ENCODE measurements around the gene USP33.
"Not testable (repeated sequence)": the region's sequence is repeated elsewhere in the genome, so short reads cannot be mapped to it uniquely, and the experiment has no call there.

USP33 gene

DNA sequence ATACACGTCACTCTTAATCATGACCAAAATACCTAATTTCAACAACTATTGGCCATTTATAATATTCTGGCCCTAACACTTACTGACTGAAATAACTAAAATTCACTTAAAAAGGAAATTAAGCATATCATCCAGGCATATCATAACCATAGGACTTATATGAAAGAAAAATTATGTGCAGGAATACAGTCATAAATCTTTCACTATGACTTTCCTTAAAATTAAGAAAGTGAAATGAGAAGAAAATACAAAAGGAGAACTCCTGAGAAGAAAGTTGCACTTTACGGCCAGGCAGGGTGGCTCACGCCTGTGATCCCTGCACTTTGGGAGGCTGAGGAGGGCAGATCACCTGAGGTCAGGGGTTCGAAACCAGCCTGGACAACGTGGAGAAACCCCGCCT, 86.6 kb downstream of the USP33 start:
- in situ Hi-C loops (cut with MboI; ENCODE audit: low sequenced_read_pairs) = no loop called here

DNA sequence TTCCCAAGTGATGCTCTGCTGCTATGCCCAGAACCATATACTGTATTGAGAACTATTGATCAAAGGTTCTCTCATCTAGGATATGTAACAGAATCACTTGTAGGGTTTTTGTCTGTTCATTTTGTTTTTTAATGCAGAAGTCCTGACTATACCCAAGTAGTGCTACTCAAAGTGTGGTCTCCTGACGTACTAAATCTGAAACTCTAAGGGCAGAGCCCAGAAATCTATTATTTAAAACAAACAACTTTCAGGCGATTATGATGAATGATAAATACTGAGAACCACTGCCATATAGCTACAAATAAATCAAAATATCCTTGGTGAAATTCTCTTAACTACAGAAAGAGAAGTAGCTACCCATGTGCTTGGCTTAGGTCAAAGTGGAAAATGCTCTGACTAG, 87.3 kb downstream of the USP33 start:
- in situ Hi-C loops (cut with MboI; ENCODE audit: low sequenced_read_pairs) = no loop called here

DNA sequence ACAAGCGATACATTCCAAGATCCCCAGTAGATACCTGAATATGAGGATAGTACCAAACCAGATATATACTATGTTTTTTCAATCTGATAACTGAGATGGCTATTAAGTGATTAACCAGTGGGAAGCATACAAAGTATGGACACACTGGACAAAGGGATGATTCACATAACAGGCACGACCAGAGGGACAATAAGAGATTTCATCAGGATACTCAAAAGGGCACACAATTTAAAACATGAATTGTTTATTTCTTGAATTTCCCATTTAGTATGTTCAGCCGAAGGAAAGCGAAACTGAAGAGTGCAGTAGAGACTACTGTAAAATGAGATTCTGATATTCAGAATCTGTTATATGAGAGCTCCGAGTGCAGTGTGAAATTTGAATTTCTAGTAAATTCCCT, 87.8 kb downstream of the USP33 start:
- in situ Hi-C loops (cut with MboI; ENCODE audit: low sequenced_read_pairs) = no loop called here

DNA sequence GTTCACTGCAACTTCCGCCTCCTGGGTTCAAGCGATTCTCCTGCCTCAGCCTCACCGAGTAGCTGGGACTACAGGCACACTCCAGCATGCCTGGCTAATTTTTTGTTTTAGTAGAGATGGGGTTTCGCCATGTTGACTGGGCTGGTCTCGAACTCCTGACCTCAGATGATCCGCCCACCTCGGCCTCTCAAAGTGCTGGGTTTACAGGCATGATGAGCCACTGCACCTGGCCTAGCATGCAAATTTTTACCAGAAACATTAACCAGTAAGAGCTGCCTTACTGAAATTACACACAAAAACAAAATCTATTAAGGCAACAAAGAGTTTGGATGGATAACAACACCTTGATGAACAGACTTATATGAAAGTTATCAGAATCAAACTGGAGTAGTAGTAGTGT, 89.3 kb downstream of the USP33 start:
- in situ Hi-C loops (cut with MboI; ENCODE audit: low sequenced_read_pairs) = no loop called here

DNA sequence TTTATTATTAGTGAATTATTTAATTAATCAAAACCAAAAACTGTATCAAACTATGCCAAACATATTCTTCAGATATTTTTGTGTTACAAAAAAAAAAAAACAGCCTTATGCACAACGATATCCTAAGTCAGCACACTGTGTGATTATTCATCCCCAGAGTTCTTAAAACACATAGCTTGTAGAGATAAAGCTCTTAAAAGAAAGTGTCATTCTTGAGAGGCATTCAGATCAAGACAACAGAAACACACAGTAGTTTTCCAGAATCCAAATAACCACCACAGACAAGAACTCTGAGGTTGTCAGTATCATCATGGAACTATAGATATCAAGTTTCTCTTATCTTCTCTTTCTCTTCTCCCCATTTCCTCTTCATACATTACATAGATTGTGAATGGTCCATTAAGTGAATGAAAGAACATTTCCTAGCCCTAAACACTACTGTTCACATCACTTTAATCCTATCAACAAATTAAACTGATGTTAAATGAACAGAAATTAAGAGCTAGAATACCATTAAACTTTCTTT, 90.7 kb downstream of the USP33 start:
- in situ Hi-C loops (cut with MboI; ENCODE audit: low sequenced_read_pairs) = no loop called here

DNA sequence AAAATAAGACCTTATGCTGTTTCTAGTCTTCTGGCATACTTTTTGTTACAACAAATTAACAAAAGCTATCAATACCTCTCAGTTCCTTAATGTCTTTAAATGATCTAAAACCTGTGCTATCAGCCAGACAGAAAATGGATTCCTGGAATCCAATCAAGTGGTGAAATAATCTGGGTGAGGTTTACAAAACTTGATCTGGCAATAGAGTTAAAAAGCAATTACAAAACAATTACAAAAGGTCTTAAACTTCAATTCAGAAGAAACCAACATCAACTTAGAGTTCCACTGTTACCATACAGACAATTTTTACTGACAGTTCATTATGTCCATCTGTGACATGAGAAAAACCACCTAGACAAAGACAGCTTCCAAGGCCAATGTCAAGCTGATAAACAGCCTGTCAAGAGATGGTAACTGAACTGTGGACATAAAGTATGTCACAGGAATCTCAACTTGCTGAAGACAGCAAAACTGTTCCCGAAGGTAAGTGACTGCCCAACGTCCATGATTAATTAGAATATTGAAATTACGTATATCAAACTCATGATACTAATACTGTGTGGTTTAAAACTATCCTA, 94.6 kb downstream of the USP33 start:
- in situ Hi-C loops (cut with MboI; ENCODE audit: low sequenced_read_pairs) = no loop called here

DNA sequence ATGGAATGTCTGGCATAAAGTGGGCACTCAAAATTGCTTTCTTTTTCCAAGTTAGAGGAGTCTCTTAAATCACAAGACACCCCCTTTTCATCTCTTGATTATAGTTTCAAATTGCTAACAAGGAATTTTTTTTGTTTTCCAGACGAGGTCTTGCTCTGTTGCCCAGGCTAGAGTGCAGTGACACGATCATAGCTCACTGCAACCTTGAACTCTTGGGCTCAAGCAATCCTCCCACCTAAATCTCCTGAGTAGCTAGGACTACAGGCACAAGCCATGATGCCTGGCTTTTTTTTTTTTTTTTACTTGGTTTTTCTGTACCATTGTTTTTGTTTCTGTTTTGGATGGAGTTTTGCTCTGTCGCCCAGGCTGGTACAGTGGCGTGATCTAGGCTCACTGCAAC, 98.0 kb downstream of the USP33 start:
- in situ Hi-C loops (cut with MboI; ENCODE audit: low sequenced_read_pairs) = no loop called here

DNA sequence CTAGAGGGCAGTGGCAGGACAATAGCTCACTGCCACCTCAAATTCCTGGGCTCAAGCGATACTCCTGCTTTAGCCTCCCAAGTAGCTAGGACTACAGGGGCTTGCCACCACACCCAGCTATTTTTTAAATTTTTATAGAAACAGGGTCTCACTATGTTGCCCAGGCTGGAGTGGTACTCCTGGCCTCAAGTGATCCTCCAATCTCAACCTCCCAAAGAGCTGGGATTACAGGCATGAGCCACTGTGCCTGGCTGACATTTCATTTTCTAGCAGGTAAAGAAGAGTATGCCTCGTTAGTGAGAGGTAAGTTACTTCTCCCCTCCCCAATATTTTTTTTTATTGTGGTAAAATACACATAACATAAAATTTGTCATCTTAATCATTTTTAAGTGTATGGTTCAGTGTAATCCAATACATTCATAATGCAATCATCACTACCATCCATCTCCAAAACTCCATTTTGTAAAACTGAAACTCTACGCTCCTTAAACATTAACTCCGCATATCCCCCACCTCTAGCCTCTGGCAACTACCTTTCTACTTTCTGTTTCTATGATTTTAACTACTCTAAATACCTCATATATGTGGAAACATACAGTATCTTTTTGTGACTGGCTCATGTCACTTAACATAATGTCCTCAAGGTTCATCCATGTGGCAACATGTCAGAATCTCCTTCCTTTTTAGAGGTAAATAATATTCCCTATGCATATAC, 99.6 kb downstream of the USP33 start:
- in situ Hi-C loops (cut with MboI; ENCODE audit: low sequenced_read_pairs) = no loop called here

- in situ Hi-C loops (cut with MboI; ENCODE audit: low sequenced_read_pairs) = no loop called here
These were observed 101.4 kb downstream of the USP33 start for GRCh38 chr1:77658271-77658670.

GRCh38 chr1:77655431-77655974, 104.1 kb downstream of the USP33 start:
- in situ Hi-C loops (cut with MboI; ENCODE audit: low sequenced_read_pairs) = no loop called here

DNA sequence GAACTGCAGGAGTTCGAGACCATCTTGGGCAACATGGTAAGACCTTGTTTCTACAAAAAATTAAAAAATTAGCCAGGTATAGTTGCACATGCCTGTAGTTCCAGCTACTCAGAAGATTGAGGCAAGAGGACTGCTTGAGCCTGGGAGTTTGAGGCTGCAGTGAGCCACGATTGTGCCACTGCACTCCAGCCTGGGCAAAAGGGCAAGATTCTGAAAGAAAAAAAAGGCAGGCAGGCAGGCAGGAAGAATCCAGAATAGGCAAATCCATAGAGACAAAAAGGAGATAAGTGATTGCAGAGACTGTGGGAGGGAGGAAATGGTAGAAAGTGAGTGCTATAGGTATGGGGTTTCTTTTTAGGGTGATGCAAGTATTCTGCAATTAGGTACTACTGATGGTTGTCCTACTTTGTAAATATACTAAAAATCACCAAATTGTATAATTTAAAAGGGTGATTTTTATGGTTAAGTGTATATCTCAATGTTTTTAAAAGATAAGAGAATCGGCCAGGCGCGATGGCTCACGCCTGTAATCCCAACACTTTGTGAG, 106.6 kb downstream of the USP33 start:
- in situ Hi-C loops (cut with MboI; ENCODE audit: low sequenced_read_pairs) = no loop called here

GRCh38 chr1:77652268-77652667, 107.4 kb downstream of the USP33 start:
- in situ Hi-C loops (cut with MboI; ENCODE audit: low sequenced_read_pairs) = no loop called here

GRCh38 chr1:77649127-77649526, 110.5 kb downstream of the USP33 start:
- in situ Hi-C loops (cut with MboI; ENCODE audit: low sequenced_read_pairs) = no loop called here

DNA sequence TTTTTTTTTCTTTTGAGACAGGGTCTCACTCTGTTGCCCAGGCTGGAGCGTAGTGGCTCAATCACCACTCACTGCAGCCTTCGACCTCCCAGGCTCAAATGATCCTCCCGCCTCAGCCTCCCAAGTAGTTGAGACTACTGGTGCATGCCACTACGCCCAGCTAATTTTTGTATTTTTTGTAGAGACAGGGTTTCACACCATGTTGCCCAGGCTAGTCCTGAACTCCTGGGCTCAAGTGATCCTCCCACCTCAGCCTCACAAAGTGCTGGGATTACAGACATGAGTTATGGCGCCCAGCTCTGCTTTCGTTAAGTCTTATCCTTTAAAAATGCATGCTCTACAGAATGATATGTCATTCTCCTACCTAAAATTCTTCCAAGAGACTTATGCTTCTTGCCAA, 113.4 kb downstream of the USP33 start:
- in situ Hi-C loops (cut with MboI; ENCODE audit: low sequenced_read_pairs) = not testable (repeated sequence)

Data from HL-60/S4 treated with retinoic acid at 250 ng/mL for 4 days and 3 days (cell line).